ENCODE results near the gene MACROH2A2.
"Not testable (repeated sequence)": the region's sequence is repeated elsewhere in the genome, so short reads cannot be mapped to it uniquely, and the experiment has no call there.

Gene MACROH2A2

DNA sequence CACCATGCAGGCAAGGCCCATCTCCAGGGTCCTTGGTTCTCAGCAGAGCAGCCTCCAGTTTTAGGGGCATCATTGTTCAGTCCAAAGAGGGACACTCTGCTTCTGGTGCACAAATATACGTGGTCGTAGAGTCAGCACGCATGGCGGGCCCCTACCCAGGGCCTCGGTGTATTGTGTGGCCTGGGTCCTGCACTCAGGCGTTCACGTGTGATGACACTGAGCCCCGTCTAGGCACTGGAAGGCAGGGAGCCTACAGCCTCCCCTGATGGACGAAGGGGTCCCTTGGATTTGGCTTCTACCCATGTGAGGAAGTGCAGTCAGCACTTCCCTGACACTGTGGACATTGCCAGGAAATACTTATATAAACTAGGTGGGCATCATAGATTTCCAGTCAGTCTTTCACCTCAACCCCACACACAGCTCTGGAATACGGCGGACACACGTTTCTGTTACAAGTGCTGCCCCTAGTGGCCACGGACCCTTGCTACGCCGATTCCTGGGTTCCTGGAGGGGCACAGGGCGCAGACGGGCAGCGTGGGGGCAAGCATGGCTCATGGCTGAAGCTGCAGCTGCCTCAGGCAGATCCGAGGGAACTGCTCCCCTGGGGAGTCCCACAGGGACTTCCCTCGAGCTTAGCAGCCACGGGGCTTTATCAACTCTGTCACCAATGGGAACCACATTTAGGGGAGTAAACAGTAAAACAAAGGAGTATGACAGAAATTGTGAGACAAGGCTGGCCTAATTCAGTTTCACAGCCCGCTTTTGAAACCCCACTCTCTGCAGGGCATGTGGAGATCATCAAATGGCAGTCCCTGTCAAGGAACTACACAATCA is 54.5 kb downstream of the MACROH2A2 start:
- DNase-seq: no peak

DNA sequence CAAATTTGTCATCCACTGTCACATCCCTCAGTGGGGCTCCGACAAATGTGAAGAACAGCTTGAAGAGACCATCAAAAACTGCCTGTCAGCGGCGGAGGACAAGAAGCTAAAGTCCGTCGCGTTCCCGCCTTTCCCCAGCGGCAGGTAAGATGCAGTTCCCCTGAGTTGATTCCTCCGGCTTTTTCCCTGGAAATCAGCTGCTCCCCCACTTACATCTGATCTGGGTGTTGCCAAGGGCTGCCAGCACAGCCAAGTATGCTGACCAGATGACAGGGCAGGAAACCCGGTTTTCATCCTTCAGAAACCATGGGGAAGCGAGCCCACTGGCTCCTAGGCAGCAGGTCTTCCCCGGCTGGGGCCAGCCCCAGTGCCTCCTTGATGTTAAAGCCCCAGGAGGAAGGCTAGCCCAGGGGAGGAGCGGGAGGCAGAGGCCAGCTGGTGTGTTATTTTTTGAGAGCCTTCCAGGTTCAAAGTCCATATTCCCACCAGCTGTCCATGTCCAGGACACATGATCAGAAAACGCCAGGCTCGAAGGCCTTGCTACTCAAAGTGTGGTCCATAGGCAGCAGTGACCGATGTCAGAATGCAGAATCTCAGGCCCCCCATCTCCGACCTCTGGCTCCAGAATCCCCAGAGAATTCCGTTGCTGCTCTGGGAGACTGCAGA is 56.6 kb downstream of the MACROH2A2 start:
- DNase-seq: no peak

DNA sequence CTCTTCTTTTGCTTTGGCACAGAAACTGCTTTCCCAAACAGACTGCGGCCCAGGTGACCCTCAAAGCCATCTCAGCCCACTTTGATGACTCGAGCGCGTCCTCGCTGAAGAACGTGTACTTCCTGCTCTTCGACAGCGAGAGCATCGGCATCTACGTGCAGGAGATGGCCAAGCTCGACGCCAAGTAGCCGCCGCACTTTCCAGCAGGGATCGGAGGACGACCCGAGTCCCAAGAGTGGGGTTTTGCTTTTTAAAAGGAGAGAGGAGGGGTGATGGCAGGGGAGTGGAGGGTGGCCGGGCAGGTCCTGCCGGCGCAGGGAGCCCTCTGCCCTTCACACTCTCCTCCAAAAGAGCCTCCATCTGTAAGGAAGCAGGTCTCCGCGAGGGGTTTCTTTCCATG is 58.9 kb downstream of the MACROH2A2 start:
- no peak for DNase-seq

DNA sequence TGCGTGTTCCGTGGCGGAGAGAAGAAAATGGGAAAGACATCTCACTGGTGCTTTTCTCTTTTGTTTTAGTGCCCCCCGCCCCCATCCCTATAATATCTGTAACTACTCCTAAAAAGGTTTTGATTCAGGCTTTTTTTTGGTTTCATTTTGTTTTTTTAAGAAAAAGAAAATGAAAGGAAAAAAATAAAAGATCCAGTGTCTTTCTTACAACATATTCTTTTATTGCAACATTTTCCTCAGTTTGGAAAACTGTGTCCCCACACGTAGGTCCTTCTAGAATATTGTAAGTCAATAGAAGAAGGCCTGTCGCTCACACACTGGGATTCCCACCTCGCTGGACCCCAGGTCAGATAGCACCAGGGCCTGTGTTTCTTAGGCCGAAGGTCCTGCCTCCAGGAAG is 59.4 kb downstream of the MACROH2A2 start:
- DNase-seq: no peak

DNA sequence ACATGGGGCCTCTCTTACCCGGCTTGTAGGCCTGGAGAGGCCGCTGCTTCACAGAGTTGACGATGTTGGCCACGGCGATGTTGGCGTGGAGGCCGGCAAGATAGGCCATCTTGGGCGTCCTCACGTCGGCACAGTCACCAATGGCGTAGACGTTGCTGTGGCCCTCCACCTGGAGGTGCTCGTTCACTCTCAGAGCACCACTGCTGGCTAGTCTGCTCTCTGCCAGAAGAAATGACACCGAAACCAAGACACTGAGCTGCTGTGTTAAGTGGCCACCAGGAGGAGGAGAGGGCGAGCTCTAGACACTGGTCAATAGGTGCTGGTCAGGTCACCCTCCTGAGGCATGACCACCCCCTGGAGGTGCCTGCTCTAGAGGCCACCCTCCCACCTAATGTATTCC is 62.3 kb downstream of the MACROH2A2 start:
- DNase-seq: no peak

DNA sequence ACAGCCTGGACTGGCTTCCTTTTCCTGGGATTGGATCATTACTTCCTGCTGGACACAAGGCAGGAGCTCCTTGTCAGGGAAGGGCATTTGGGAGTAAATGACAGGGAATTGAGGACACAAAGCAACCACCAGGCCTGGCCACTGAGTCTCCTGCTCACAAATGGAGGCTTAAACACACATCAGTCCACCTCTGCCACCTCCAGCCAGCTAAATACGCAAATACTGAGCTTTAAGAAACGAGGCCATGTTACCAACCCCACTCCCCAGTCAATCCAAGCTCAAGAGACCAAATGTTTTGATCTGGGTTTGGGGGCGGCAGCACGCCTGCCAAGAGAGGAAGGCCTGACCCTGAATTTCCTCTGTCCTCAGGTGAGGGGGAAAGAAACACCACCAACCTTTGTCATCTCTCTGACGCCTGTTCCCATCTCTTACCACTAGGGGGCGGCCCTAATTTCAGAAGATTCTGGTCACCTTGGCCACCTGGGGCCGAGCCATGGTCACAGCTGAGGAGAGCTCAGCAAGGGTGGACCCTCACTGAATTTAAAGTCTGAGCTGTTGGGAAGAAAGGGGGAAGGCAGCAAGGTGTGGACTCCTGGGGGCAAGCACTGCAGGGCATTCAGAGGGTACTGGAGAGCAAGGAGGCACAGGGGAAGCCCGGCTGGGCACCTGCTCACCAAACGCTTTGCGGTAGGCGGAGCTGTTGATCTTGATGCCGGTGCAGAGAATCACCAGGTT is 63.5 kb downstream of the MACROH2A2 start:
- no peak for DNase-seq

DNA sequence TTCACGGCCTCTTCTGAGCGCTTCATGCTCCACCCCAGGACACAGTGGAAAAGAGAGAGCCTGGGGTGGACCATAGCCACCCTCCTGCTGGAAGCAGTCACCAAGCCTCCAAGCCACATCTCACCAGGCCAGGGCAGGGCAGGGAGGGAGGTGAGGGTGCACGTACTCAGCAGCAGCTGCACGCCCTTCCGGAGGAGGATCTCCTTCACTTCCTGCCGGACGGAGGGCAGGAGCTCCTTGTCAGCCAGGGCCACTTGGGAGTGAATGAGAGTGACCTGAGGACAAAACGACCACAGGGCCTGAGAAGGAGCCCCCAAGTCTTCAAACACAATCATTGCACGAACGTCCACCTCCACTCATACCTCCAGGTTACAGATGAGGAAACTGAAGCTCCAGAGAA is 65.0 kb downstream of the MACROH2A2 start:
- no peak for DNase-seq

DNA sequence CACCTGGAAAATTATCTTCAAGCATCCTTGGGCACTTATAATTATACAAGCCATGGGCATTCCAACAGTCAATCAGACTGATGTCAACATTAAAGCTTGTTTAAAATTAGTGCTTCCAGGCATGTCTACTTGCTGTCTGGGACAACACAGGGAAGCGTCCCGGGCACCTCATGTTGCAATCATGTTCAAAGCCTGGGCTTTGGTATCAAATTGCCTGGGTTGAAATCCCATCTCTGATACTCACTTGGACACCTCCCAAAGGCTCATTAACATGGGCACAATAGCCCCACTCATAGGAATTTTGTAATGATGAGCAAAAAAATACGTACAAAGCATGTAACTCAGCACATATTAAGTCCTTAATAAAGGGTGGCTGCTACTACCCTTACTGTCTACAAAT is 65.5 kb downstream of the MACROH2A2 start:
- DNase-seq: no peak

DNA sequence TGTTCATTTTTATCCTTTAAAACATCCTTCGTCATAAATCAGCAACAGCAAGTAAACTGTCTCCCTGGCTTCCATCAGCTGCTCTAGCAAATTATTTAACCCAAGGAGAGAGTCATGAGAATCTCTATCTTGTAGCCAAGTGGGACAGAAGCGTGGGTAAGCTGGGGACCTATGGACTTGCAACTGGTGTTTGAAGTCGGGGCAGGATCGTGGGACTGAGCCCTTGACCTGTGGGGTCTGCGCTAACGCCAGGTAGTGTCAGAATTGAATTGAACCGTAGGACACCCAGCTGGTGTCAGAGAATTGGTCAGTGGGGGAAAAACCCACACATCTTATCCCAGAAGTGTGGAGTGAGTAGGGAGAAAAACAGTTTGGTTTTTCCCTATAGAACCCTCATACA is 66.6 kb downstream of the MACROH2A2 start:
- DNase-seq: no peak

DNA sequence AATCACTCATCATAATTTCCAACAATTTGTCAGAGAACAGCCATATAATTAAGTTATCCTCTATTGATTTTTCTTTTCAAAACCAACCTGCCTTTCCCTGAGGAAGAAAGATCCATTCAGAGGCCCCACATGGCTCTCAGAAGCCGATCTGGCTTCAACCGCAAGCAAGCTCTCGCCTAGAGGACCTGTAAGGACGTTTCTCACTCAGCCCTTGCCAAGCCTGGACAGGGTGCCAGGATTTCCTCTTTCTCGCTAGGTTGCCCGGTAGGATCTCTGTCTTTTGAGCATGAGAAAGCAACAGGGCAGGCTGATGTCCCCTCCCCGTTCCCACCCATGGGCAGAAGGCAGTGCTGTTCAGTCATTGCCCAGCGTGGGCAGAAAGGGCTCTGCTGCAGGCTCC is 67.0 kb downstream of the MACROH2A2 start:
- DNase-seq: no peak

DNA sequence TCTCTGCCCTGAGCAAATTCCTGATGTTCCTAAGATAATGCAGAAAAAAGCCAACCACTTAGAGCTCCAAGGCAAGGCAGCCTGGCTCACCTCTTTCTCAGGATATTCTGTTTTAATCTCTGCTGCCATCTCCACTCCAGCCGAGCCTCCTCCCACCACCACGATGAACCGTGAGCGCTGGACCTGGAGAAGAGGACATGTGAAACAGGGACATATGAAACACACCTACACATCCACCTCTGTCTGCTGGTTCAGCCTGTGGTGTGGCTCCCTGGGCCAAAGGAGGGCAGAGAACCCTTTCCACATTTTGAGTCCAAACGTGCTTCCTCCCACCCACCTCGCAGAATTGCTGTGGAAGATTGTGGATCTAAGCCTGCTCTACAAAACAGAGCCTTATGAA is 67.8 kb downstream of the MACROH2A2 start:
- no peak for DNase-seq

DNA sequence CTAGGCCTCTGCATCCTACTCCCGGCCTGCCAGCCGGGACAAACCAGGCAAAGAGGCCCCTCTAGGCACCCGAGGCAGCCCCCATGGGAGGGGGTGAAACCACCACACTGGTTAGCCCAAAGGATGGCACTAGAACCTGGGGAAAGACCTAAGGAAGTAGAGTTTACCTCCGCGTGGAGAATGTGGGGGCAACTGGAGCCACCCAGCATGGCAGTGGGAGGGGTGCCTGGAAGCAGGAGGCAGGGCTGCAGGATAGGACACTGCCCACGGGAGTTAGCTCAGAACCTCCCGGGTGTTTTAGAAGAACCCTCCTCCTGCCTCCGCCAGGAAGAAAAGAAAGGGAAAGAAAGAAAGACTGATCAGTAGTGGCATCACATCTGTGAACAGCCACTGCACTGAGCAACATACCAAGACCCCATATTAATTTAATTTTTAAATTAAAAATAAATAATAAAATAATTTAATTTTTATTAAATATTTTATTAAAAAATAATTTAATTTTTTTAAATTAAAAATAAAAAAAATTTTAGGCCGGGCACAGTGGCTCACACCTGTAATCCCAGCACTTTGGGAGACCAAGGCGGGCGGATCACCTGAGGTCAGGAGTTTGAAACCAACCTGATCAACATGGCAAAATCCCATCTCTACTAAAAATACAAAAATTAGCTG is 68.8 kb downstream of the MACROH2A2 start:
- DNase-seq: no peak

DNA sequence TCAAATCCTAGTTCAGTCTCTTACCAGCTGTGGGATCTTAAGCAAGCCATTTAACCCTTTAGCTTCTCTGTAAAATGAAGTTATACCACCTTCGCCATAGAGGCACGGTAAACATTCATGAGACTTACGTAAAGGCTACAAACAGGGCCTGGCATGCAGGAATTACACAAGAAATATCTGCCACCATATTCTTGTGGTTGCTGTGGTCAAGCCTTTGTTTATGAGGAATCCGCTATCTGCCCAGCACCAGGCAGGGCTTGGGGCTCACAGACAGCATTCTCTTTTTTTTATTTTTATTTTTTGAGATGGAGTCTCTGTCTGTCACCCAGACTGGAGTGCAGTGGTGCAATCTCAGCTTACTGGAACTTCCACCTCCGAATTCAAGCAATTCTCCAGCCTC is 70.1 kb downstream of the MACROH2A2 start:
- no peak for DNase-seq

DNA sequence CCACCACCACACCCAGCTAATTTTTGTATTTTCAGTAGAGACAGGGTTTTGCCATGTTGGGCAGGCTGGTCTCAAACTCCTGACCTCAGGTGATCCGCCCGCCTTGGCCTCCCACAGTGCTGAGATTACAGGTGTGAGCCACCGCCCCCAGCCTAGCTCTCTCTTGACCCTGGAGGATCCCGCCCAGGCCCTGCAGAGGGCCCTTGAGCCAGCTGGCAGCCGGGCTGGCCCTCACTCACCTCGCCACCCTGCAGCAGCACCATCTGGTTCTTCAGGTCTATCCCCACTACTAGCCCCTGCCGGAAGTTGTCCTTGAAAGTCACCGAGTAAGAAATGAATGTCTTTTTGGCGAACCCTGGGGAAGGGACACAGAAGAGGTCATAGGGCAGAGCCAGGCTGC is 70.5 kb downstream of the MACROH2A2 start:
- DNase-seq: not testable (repeated sequence)

DNA sequence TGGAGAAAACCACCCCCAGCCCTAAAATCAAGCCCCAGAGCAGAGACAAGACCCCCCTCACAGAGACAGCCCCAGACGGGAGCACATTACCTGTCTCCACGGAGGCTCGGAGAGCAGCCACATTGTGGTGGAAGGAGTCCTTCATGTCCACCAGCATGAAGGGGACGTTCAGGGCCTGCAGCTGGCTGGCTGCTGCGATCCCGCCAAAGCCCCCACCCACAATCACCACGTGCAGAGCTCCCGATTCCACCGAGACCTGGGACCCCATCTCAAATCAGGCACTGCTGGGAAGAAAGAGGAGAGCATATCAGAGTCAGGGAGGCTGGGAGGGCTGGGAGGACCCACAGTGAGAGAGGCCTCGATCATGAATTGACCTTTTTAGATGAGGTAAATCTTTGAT is 71.2 kb downstream of the MACROH2A2 start:
- no peak for DNase-seq

DNA sequence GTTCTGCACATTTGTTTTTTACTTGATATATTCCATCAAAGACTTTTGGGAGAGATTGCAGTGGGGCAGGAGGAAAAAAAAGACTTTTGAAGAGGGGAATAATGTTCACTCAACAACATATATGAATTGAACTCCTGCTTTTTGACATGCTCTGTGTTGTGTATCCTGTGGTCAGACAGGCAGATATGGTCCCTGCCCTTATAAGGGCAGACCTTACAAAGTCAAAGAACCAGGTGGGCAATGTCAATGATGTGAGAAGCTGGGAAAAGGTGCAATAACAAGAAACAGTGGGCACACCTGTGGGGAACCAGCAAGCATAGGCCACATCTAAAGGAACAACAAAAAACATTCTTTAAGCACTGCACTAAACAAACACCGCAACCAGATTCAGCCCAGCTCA is 71.8 kb downstream of the MACROH2A2 start:
- DNase-seq: no peak

DNA sequence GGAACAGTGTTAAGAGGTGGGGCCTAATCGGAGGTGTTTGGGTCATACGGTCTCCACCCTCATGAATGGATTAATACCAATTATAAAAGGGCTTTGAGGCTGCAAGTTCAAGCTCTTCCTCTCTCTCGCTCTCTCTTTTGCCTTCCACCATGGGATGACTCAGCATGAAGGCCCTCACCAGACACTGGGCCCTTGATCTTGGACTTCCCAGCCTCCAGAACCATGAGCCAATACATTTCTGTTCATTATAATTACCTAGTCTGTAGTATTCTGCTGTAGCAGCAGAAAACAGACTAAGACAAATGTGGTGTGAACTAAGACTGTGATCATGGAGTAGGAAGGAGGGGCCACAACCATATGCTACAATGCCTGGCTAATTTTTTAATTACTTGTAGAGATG is 72.3 kb downstream of the MACROH2A2 start:
- no peak for DNase-seq

DNA sequence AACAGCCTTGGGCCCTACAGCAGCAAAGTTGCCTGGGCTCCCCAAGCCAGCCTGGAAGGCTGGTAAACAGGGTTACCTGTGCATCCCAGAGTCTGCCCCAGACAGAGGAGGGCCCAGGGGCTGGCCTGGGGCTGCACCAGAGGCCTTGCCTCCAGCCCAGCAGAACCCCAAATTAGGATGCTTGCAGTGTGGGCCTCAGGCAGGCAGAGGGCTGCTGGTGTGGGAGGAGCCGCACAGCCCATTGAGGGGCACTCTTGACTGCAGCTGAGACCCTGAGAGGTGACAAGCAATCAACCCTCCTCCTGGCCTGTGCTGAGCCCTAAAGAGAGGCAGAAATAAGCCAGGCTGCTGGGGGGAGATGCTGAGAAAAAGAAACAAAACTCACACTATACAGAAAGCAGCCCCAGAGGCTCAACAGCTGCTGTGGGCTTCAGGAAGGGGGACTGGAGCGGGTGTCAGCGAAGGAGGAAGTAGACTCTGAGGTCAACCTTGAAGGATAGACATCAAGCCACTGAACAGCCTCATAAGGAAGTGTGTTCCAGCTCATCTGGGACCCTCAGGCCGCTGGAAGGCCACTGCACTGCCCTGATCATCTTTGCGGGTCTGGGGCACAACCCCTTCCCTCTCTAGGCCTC is 73.4 kb downstream of the MACROH2A2 start:
- no peak for DNase-seq

DNA sequence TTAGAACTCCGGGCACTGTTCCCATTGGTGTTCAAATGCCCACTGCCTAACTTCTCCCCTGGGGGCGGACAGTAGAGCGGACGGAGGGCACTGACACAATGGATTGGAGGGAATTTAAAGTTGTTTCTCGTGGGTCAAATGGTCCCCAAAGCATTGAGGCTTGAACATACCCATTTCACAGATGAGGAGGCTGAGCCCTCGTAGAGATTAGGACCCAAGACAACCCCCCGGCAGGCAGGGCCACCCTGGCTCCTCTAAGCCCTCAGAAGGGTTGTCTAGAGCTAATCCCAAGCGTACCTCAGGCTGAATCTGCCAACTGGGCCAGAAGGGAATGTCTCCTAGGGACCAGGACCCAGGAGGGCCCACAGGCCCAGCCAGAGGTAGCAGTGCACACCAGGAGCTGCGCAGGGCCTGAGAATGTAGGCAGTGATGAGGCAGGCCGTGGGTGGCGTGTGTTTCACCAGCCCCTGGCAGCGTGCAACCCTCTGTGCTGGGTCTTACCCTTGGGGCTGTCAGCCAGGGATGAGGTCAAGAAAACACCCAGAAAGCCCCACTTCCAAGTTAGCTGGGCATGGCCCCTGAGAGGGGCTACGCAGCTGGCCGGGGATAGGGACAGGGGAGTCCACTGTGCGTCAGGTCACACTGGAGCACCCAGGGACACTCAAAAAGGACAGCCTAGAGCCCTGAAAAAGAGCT is 74.2 kb downstream of the MACROH2A2 start:
- no peak for DNase-seq

DNA sequence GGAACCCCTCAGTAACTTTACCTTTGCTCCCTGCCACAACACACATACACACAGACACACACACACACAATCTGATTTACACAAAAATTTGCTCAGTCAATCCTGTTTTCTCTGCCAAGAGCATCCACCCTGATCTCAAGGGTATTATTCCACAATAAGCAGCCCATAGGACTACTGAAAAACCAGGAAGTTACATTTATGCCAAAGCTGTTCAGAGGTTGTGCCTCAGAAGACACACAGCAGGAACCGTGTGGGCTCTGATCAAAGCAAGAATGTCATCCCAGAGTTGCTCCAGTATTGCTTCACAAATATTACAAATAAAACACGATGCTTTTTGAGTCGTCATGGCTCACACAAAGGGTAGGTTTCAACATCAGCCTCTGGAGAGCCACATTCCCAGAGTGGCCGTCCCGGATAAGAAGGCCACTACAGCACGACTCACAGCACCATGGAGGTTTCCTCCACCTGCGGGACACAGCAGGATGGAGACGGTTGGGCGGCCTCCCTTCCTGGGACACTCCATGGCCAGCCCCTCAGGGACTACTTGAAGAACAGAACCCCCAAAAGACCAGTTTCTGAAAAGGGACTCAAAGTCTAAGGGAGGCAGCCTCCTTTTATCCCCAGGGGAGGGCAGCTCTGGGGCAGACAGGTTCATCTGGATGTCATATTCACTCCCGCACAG is 78.4 kb downstream of the MACROH2A2 start:
- peak; percentile 3 for DNase-seq

DNA sequence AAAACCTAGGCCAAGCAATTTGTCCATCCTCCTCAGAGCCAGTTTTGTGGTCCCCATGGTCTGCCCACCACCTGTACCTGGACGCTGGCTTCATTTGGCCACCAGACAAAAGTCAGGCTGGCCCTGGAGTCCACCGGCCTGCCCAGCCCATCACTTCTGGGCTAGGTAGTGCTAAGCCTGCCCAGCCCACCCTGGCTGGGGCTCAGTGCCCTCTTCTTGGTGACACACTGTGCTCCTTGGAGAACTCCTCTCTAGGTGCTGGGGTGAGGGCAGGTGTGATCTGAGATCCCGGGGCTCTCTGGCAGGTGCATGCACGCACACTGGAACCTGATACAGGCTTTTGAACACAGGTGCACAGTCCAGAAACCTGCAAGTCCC is 78.9 kb downstream of the MACROH2A2 start:
- DNase-seq: peak; percentile 16

All from right hindlimb (tissue), 1 donor.